ENCODE results near the gene AQP7.
A peak's percentile ranks its signal among the peaks of the same experiment; 100 is the strongest.
"Not testable (repeated sequence)": the region's sequence is repeated elsewhere in the genome, so short reads cannot be mapped to it uniquely, and the experiment has no call there.

The AQP7 gene

GRCh38 chr9:33366979-33367480, 35.3 kb downstream of the AQP7 start:
- DNase-seq, result no peak

- DNase-seq, result not testable (repeated sequence)
Observed at GRCh38 chr9:33364814-33365213, 37.6 kb downstream of the AQP7 start.

GRCh38 chr9:33364127-33364526, 38.2 kb downstream of the AQP7 start:
- DNase-seq, result no peak

- DNase-seq, result not testable (repeated sequence)
Observed at GRCh38 chr9:33358641-33359040, 43.7 kb downstream of the AQP7 start.

- no peak for DNase-seq
Observed at GRCh38 chr9:33355933-33356332, 46.4 kb downstream of the AQP7 start.

GRCh38 chr9:33354651-33355211, 47.6 kb downstream of the AQP7 start:
- no peak for DNase-seq

GRCh38 chr9:33351547-33351946, 50.8 kb downstream of the AQP7 start:
- DNase-seq, result no peak

- DNase-seq, result peak; percentile 60
Observed at GRCh38 chr9:33350310-33350709, 52.1 kb downstream of the AQP7 start.

- no peak for DNase-seq
Observed at GRCh38 chr9:33349743-33350142, 52.6 kb downstream of the AQP7 start.

- no peak for DNase-seq
Observed at GRCh38 chr9:33348998-33349397, 53.4 kb downstream of the AQP7 start.

GRCh38 chr9:33346564-33346963, 55.8 kb downstream of the AQP7 start:
- DNase-seq, result no peak

- no peak for DNase-seq
Observed at GRCh38 chr9:33344145-33344544, 58.2 kb downstream of the AQP7 start.

- DNase-seq, result no peak
Observed at GRCh38 chr9:33341182-33341581, 61.2 kb downstream of the AQP7 start.

- no peak for DNase-seq
Observed at GRCh38 chr9:33340186-33340585, 62.2 kb downstream of the AQP7 start.
